Measurements from ENCODE around the gene GLIS1. TPM values are rescaled to one million over a fixed set of nuclear protein-coding genes. Genes with fewer than 3 reads are reported as not detected.

The GLIS1 gene
- total and polyA plus RNA-seq, 2 experiments from 2014 or later: 0.26 to 0.31 TPM

DNA sequence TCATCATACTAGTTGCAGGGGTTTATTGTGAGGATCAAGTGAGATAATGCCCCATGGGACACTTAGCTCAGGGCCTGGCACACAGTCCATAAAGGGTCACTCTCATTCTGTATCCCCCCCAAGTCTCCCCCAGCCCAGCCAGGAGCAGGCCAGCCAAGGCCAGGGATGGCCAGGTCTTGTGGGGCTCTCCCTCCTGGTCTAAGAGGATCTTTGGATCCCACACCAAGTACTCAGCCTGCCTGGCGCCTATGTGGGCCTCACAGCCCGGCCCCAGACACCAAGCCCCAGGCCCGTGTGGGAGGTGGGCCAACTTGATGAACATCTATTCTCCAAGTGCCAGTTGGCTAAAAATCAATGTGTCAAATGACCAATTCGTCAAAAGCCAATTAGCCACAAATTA, 117.8 kb downstream of the GLIS1 start:
- no peaks in the 10 kb centered on the region for H3K9me3 Mint-ChIP-seq
- no peak overlapping the region for H3K4me3 ChIP-seq
- no peaks in the 10 kb centered on the region for H3F3A ChIP-seq (replicated peaks; ENCODE audit: low read depth)
- ATAC-seq (no peak), DNase-seq (ENCODE audit: low spot score) (no peak)
- H3K27ac Mint-ChIP-seq: no peak overlapping the region
- H3K9me2 ChIP-seq (ENCODE audit: insufficient read depth): no peaks in the 10 kb centered on the region
- H3K4me2 ChIP-seq: no peak overlapping the region
- no peaks in the 10 kb centered on the region for H3K4me1 ChIP-seq (ENCODE audit: insufficient read depth)
- H3K79me2 ChIP-seq (replicated peaks; ENCODE audit: insufficient read depth): no peaks in the 10 kb centered on the region
- no peak overlapping the region for H3K27ac ChIP-seq (ENCODE audit: low read depth)
- H3K27me3 Mint-ChIP-seq (ENCODE audit: insufficient read depth, low read depth, poor library complexity): peaks cover 5% of the 10 kb centered on the region
- H3K36me3 Mint-ChIP-seq (ENCODE audit: low read depth): no peaks in the 10 kb centered on the region
- no peak for TF ChIP-seq EZH2phosphoT487 (IDR thresholded peaks at IDR 0.05; ENCODE audit: unreplicated experiment)
- no peak for TF ChIP-seq ZNF114 (CRISPR knock-in tag; IDR thresholded peaks at IDR 0.05)
- TF ChIP-seq POLR2AphosphoS5 (IDR thresholded peaks at IDR 0.05; ENCODE audit: low read depth): no peak
- TF ChIP-seq NANOG (IDR thresholded peaks at IDR 0.05; ENCODE audit: borderline replicate concordance): no peak
- TF ChIP-seq ZNF331 (CRISPR knock-in tag; IDR thresholded peaks at IDR 0.05; ENCODE audit: low read depth): no peak
- TF ChIP-seq CREB1 (CRISPR knock-in tag; IDR thresholded peaks at IDR 0.05; ENCODE audit: low read depth): no peak
- TF ChIP-seq JUNB (IDR thresholded peaks at IDR 0.05; ENCODE audit: unreplicated experiment): no peak
- no peak for TF ChIP-seq EZH2 (IDR thresholded peaks at IDR 0.05; ENCODE audit: low read depth, unreplicated experiment)
- TF ChIP-seq, protein P1, sequence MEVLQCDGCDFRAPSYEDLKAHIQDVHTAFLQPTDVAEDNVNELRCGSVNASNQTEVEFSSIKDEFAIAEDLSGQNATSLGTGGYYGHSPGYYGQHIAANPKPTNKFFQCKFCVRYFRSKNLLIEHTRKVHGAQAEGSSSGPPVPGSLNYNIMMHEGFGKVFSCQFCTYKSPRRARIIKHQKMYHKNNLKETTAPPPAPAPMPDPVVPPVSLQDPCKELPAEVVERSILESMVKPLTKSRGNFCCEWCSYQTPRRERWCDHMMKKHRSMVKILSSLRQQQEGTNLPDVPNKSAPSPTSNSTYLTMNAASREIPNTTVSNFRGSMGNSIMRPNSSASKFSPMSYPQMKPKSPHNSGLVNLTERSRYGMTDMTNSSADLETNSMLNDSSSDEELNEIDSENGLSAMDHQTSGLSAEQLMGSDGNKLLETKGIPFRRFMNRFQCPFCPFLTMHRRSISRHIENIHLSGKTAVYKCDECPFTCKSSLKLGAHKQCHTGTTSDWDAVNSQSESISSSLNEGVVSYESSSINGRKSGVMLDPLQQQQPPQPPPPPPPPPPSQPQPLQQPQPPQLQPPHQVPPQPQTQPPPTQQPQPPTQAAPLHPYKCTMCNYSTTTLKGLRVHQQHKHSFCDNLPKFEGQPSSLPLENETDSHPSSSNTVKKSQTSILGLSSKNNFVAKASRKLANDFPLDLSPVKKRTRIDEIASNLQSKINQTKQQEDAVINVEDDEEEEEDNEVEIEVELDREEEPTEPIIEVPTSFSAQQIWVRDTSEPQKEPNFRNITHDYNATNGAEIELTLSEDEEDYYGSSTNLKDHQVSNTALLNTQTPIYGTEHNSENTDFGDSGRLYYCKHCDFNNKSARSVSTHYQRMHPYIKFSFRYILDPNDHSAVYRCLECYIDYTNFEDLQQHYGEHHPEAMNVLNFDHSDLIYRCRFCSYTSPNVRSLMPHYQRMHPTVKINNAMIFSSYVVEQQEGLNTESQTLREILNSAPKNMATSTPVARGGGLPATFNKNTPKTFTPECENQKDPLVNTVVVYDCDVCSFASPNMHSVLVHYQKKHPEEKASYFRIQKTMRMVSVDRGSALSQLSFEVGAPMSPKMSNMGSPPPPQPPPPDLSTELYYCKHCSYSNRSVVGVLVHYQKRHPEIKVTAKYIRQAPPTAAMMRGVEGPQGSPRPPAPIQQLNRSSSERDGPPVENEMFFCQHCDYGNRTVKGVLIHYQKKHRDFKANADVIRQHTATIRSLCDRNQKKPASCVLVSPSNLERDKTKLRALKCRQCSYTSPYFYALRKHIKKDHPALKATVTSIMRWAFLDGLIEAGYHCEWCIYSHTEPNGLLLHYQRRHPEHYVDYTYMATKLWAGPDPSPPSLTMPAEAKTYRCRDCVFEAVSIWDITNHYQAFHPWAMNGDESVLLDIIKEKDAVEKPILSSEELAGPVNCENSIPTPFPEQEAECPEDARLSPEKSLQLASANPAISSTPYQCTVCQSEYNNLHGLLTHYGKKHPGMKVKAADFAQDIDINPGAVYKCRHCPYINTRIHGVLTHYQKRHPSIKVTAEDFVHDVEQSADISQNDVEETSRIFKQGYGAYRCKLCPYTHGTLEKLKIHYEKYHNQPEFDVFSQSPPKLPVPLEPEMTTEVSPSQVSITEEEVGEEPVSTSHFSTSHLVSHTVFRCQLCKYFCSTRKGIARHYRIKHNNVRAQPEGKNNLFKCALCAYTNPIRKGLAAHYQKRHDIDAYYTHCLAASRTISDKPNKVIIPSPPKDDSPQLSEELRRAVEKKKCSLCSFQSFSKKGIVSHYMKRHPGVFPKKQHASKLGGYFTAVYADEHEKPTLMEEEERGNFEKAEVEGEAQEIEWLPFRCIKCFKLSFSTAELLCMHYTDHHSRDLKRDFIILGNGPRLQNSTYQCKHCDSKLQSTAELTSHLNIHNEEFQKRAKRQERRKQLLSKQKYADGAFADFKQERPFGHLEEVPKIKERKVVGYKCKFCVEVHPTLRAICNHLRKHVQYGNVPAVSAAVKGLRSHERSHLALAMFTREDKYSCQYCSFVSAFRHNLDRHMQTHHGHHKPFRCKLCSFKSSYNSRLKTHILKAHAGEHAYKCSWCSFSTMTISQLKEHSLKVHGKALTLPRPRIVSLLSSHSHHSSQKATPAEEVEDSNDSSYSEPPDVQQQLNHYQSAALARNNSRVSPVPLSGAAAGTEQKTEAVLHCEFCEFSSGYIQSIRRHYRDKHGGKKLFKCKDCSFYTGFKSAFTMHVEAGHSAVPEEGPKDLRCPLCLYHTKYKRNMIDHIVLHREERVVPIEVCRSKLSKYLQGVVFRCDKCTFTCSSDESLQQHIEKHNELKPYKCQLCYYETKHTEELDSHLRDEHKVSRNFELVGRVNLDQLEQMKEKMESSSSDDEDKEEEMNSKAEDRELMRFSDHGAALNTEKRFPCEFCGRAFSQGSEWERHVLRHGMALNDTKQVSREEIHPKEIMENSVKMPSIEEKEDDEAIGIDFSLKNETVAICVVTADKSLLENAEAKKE (CRISPR knock-in tag; IDR thresholded peaks at IDR 0.05): no peak
- no peak for TF ChIP-seq REST (IDR thresholded peaks at IDR 0.05; ENCODE audit: unreplicated experiment)
- TF ChIP-seq ETS1 (IDR thresholded peaks at IDR 0.05): no peak
- no peak for TF ChIP-seq STAT1 (IDR thresholded peaks at IDR 0.05; ENCODE audit: unreplicated experiment)
- no peak for TF ChIP-seq CTCF (conservative IDR thresholded peaks at IDR 0.05; ENCODE audit: low read depth in 2 of 2)
- H2AFZ ChIP-seq: no peak overlapping the region
- H4K20me1 ChIP-seq (replicated peaks; ENCODE audit: insufficient read depth): no peaks in the 10 kb centered on the region
- H3K36me3 ChIP-seq (ENCODE audit: insufficient read depth): no peaks in the 10 kb centered on the region
- H3K27me3 ChIP-seq (ENCODE audit: insufficient read depth): no peaks in the 10 kb centered on the region
- peaks cover 6% of the 10 kb centered on the region; the same call in 1 of the 3 replicates for H3K4me1 Mint-ChIP-seq
- no peak overlapping the region for H3K4me3 Mint-ChIP-seq

All from GM23338 (cell line).